RPMI7951 (cell line): Measurements from ENCODE around the gene ZNF217. TPM values are rescaled to one million over a fixed set of nuclear protein-coding genes. Genes with fewer than 3 reads are reported as not detected.
A peak's percentile ranks its signal among the peaks of the same experiment; 100 is the strongest.
"Not testable (repeated sequence)": the region's sequence is repeated elsewhere in the genome, so short reads cannot be mapped to it uniquely, and the experiment has no call there.

ENCODE experiments used
- DNase-seq: peaks from one replicate; pipeline ENCODE4 v3.0.0-alpha.2; 2012; ENCODE audit warnings: low read depth
- total RNA-seq: library from RNA; depleted of rRNA; stranded (reverse); fragments of >200 nt; shearing (Covaris generic); gene quantifications from 2 replicates; pipeline ENCODE4 v1.2.3, GENCODE V29; 2014

Gene ZNF217
- total RNA-seq, 1 experiment from 2014 or later = 23.1 TPM

GRCh38 chr20:53622247-53623133 is 28.9 kb upstream of the ZNF217 start:
- DNase-seq = no peak

GRCh38 chr20:53621482-53622246 is 28.0 kb upstream of the ZNF217 start:
- peak; percentile 87 for DNase-seq

- DNase-seq = not testable (repeated sequence)
Measured at GRCh38 chr20:53618490-53619000, 24.9 kb upstream of the ZNF217 start.

- no peak for DNase-seq
Measured at GRCh38 chr20:53617791-53618489, 24.3 kb upstream of the ZNF217 start.

- not testable (repeated sequence) for DNase-seq
Measured at GRCh38 chr20:53616489-53616888, 22.9 kb upstream of the ZNF217 start.

- no peak for DNase-seq
Measured at GRCh38 chr20:53613748-53614147, 20.1 kb upstream of the ZNF217 start.

GRCh38 chr20:53612289-53612688 is 18.6 kb upstream of the ZNF217 start:
- DNase-seq = not testable (repeated sequence)

GRCh38 chr20:53611449-53611894 is 17.8 kb upstream of the ZNF217 start:
- peak; percentile 99 for DNase-seq

GRCh38 chr20:53609491-53610445 is 16.1 kb upstream of the ZNF217 start:
- DNase-seq = peak; percentile 60

GRCh38 chr20:53608456-53609452 is 15.1 kb upstream of the ZNF217 start:
- DNase-seq = no peak

- no peak for DNase-seq
Measured at GRCh38 chr20:53608071-53608455, 14.4 kb upstream of the ZNF217 start.

GRCh38 chr20:53606364-53606985 is 12.8 kb upstream of the ZNF217 start:
- peak; percentile 89 for DNase-seq

- DNase-seq = not testable (repeated sequence)
Measured at GRCh38 chr20:53605401-53605800, 11.8 kb upstream of the ZNF217 start.

GRCh38 chr20:53604846-53605245 is 11.2 kb upstream of the ZNF217 start:
- not testable (repeated sequence) for DNase-seq

- no peak for DNase-seq
Measured at GRCh38 chr20:53602661-53603060, 9.0 kb upstream of the ZNF217 start.

GRCh38 chr20:53599910-53600632 is 6.4 kb upstream of the ZNF217 start:
- DNase-seq = no peak

- no peak for DNase-seq
Measured at GRCh38 chr20:53599378-53599777, 5.7 kb upstream of the ZNF217 start.

GRCh38 chr20:53599044-53599362 is 5.4 kb upstream of the ZNF217 start:
- no peak for DNase-seq
